CMK (cell line): ENCODE data around the gene TMOD3.
"Not testable (repeated sequence)": the region's sequence is repeated elsewhere in the genome, so short reads cannot be mapped to it uniquely, and the experiment has no call there.

Source experiments
- DNase-seq: peaks from one replicate; pipeline ENCODE4 v3.0.0-alpha.2; 2010; ENCODE audit warnings: low read depth

TMOD3 gene

DNA sequence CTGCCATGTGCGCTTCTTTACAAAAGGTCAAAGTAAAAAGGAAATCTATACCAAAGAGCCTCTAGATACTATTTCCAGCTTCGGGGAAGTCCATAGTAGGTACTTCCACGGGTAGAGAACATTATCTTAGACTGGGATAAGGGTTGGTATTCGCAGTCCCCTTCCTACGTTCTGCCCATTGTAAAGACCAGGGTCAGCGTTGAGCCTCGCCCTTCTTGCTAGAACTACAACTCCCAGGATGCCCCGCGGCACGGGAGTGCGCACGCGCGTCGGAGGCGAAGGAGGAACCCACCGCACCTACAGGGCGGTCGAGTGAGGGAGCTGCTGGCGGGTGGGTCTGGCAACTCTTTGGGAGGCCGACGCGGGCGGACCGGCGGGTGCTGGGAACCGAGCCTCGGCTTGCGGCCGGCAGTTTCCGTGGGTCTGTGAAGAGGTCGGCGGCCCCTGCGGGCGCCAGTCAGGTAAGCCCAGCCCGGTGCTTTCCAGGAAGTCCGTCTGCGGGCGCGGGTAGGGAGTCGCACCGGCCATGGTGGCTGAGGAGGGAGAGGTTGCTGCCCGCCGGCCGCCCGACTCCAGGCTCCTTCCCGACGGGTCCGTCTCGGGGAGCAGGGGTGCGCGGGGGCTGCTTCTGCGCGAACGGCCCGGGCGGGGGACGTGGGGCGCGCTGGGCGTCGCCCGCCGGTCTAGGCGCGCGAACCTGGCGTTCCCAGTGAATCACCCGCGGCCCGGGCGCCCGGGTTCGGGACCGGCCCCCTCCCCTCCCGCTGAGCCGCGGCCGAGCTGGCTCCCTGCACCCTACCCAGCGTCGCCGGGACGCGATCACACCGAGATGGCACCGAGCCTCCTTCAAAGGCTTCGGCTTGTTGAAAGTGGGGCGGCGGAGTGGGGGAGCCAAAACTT lies at the start of gene TMOD3:
Gene TMOD3, plus strand, starts transcription at position 278 of the 900 bp plus-strand sequence. CDS start 33,232 bp downstream, outside the sequence.
- DNase-seq = peak; percentile 66

DNA sequence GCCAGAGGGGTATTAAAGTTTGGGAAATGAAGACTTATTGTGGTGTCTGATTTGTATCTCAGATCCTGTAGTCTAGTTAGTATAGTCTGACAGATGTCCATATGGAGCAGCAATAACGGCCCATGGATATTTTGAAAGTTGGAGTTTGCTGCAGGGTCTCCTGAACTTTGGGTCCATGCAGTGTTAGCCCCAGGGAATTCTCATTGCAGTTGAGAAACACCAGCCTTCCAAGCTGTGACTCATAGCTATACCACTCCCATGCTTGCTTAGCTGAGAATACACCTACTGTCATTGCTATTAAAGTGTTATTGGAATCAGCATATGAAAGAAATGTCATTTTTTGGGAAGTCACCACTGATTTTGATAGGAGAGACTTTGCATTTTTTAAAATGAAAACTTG lies 48.8 kb upstream of the TMOD3 start:
- no peak for DNase-seq

DNA sequence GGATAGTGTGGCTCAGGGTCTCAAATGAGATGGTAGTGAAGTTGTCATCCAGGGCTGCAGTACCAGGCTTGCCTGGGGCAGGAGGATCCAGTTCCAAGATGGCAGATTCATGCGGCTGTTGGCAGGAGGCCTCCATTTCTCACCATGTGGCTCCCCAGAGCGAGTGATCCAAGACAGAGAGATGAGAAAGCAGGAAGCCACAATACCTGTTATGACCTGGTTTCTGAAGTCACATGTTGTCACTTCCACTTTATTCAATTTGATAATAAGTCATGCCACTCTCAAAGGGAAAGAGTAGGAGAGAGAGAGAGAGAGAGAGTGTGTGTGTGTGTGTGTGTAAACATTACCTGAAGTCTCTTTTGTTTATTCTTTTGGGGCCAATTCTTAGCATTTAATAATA lies 47.9 kb upstream of the TMOD3 start:
- no peak for DNase-seq

DNA sequence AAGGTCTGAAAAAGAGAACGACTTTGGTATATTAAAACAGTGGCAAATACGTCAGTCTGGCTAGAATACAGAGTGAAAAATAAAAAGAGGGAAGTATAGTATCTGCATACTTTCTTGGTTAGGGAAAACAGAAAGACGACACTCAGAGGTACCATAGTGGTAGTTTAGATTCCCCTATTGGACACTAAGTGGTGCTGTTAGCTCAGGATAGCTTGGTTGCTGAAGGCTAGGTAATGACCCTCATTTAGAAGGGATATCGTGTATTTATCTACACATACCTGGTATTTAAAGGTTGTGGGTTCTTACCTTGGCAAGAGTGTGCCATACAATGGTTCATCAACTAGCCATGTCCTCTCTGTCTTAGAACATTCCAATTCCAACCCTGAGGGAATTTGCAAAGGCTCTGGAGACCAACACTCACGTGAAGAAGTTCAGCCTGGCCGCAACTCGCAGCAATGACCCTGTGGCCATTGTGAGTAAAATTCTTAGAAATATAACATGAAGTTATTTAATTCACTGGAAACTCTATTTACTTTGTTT lies 47.0 kb upstream of the TMOD3 start:
- no peak for DNase-seq

DNA sequence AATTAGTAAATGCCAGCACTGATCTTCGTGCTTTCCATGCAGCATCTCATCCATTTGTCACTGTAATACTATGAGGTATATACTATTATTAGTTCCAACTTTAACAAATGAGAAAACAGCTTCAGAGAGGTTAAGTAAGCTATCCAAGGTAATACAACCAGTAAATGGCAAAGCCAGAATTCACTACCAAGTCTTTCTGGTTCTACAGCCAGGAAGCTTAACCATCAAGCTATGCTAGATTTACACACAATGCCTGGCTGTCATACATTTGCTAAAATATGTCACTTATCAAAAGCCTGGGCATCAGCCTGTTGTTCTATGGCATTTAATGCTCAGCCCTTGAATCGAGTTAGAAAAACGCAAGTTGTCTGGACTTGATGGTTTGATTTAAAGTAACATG lies 45.5 kb upstream of the TMOD3 start:
- DNase-seq = no peak

DNA sequence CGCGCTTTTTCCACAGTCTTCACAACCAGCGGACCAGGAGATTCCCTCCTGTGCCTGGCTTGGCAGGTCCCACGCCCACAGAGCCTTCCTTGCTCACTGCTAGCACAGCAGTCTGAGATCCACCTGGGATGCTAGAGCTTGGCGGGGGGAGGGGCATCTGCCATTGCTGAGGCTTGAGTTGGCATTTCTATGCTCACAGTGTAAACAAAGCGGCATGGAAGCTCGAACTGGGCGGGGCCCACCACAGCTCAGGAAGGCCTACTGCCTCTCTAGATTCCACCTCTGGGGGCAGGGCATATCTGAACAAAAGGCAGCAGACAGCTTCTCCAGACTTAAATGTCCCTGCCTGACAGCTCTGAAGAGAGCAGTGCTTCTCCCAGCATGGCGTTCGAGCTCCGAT lies 42.3 kb upstream of the TMOD3 start:
- not testable (repeated sequence) for DNase-seq

DNA sequence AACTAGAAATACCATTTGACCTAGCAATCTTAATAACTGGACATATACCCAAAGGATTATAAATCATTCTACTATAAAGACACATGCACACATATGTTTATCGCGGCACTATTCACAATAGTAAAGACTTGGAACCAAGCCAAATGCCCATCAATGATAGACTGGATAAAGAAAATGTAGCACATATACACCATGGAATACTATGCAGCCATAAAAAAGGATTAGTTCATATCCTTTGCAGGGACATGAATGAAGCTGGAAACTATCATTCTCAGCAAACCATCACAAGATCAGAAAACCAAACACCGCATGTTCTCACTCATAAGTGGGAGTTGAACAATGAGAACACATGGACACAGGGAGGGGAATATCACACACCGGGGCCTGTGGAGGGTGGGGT lies 37.0 kb upstream of the TMOD3 start:
- not testable (repeated sequence) for DNase-seq

DNA sequence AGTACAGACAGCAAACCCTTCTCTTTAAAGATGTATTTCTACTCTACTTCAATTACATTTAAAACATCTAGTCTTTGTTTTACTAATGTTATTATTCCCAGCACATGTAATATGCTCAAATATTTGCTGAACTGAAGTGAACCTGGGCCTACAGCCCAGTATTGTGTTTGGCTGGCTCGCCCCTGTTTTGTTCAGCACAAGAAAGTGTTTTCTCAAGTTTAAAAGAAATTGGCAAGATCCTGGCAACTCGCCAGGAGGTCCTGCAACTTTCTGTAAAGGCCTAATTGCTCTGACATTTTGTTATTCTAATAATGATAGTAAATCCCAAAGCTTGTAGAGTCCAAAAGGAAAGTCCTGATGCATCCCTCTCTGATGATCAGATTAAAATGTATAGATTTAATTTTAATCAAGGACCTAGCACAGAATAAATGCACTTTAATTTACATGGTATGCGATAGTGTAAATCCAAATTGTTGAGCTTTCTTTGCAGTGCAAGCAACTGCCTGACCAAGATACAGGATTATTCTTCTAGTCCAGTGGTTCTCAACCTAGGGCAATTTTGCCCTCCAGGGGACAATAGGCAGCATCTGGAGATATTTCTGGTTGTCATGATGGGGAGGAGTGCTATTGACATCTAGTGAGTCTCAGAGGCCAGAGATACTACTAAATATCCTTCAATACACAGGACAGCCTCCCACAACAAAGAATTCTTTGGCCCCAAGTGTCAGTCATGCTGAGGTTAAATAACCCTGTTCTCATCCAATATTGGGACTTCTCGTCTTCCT lies 35.7 kb upstream of the TMOD3 start:
- DNase-seq = no peak

DNA sequence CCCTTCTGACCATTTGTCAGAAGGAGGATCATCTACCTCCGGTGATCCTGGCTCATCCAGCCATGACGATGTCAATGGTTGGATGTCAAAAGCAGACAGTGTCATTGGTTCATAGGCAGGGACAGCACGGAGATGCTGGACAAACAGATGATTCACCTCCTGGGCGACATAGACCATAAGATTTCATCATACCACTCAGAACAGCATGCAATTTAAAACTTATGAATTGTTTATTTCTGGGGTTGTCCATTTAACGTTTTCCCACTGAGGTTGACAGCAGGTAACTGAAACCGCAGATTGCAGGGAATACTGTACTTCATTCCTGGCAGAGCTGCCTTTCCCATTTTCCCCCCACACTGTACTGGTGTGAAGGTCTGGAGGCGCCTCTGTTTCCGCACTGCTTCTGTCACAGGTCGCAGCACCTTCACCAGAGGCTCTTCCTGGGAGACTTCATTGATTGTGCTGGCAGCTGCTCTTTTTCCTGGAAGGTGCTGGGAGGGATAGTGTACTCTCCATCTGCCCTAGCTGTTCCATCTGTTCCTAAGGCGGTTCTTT lies 32.5 kb upstream of the TMOD3 start:
- DNase-seq = no peak

DNA sequence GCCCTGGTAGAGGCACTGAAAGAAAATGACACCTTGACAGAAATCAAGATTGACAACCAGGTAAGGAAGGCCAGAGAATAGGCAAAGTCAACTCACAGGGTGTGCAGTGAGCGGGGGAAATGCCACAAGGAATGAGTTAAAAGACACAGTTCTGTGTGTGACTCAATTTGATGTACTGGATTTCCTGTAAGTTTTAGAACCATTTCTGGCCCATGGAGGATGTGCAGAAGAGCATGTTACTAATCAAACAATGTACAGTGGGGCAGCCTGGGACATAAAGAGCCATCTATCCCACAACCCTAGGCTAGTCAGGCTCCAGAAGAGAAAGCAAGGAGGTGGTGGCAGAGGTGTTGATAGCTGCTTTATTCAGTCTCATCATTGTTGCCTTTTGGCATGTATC lies 31.2 kb upstream of the TMOD3 start:
- DNase-seq = no peak

DNA sequence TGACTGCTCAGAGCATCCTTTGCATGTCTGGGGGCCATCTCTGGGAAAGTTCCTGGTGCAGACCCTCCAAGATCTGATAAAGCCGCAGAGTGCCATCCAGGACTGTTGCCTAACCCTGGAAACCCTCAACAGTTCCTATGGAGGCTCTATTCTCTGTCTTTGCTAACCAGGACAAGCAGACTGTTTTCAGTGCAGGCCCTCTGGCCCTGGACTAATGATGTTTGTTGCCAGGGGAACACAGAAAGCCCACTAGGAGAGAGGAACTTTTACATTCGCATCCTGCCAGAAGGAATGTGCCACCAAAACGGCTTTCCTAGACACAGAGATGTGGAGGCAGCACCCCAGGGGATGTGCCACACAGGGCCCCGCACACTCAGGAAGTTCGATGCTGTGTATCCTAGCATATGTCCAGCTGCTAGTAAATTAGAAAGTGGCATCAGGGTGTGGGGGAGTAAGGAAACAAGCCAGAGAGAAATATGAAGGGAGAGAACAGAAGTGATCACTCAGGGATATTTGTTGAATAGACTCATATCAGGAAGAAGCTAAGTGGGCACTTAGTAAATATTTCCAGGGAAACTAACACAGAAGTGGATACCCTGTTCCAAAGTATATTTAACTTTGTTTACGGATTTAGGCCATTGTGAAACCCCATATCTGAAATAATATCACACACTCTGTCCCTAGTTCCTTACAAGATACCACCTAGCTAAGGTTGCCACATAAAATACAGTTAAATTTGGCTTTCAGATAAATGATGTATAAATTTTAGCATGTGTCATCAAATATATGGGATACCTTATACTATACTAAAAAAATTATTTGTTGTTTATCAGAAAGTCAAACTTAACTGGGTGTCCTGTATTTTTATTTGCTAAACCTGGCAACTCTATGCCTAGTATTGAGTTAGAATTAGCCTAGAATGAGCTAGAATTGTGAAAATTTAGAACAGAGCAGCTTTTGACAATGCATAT lies 29.9 kb upstream of the TMOD3 start:
- no peak for DNase-seq

DNA sequence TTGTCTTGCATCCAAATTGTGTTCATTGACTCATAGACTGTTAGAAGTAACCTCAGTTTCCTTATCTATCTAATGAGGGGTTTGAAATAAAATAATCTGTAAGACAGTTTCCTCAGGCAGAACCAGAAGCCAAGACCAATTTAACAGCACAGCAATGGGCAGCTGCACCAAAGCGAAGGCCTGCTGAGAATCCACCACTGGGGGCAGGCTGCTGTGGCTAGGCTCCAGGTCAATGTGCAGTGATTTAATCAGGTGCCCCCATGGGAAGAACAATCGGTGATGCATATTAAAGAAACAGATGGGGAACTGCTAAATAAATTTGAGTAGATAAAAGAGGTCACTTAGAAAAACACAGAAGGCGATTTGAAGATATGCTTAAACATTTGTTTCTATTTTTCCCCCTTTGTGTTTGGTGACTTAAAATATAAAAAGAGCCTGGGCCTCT lies 28.0 kb upstream of the TMOD3 start:
- no peak for DNase-seq

DNA sequence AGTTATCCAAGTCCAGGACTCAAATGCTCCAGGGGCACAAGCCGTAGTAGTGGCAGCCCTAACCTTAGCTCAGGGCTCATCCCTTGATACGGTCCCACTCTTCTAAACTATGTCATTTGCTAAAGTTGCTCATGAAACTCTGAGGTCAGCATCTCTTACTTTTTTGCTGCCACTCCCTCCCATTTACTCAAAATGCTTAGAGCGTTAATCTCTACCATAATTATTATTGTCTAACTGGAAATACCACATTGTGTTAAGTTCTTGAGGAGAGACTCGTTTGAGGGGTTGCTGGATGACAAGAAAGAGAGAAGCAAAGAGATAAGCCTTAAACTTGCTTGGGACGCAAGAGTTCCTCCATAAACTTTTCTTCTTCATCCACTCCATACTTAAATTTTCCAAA lies 26.9 kb upstream of the TMOD3 start:
- no peak for DNase-seq

DNA sequence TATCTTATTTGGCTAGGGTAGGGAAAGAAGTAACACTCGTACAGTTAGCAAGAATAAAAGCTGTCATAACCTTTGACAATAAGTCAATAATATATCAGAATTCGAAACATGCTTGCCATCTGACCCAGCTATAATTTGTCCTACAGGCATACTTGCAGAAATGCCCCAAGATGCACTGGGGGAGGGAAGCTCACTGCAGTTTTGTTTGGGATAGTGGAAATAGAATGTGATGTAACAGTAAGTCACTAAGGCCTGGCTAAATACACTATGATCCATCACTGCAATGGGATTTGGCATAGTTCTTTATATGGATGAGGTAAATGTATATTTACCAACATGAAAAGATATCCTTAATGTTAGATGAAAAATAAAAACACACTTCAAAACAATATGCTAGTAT lies 25.5 kb upstream of the TMOD3 start:
- DNase-seq = no peak

DNA sequence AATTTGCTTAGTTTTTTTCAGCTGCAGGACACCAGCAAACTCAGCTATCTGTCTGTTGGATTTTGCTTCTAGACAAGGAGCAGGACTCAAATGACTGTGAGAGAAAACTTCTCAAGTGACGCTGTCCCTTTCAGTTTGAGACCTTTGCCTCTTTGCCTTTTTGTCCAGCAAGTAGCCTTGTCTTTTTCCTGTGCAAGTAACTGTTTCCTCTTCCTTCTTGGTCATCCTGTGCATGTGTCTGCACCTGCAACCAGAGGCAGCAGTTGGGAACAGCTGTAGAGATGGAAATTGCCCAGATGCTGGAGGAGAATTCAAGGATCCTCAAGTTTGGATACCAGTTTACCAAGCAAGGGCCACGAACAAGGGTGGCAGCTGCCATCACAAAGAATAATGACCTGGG lies 23.3 kb upstream of the TMOD3 start:
- no peak for DNase-seq

DNA sequence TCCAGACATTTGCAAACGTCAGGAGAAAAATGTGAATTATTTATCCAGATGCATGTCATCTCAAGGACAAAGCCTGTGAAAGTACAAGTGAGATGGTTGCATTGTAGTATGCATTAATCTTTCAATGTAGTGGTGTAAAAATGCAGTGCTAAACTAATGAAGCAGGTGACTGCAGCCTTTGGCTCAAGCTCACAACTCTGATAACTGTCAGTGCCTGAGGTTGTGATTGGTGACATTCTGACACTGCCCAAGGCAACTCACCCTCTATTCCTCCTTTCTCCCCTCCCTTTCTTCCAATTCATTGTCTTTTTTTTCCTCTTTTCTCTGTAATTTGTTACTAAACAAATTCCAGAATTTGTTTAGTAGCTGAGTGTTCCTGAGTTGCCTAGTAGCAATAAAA lies 20.0 kb upstream of the TMOD3 start:
- no peak for DNase-seq

DNA sequence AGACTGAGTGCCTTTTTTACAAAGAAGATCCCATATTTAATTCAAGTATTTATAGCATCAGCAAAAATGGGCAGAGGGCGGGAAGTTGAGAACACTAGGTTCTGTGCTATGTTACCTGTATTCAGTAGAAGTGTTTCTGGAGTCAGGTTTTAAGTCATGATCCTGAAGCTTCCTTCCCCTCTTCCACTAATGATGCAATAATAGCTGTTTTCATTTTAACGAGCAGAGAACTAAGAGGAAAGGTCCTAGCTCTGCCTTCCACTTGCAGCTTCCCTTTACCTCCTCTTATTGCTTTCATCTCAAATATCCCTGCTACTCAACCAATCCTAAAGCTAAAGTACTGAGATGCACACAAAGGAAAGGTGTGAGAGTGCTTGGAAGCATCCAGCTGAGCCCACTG lies 16.9 kb upstream of the TMOD3 start:
- no peak for DNase-seq

DNA sequence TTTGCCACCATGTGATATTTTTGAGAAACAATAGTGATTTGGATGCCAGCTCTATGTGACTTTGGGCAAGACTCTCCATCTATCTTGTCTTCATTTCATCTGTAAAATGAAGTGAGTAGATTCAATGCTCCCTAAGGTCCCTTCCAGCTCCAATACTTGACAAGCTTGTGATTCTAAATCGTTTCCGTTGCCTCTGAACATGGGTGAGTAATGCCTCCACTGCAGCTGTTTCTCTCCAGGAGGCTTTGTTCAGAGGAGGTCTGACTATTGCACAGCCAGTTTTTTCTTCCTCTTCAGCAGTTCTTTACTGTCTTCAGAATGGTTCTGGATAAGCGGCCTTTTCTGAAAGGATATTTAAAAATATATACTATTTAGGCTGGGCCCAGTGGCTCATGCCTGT lies 14.8 kb upstream of the TMOD3 start:
- DNase-seq = no peak

DNA sequence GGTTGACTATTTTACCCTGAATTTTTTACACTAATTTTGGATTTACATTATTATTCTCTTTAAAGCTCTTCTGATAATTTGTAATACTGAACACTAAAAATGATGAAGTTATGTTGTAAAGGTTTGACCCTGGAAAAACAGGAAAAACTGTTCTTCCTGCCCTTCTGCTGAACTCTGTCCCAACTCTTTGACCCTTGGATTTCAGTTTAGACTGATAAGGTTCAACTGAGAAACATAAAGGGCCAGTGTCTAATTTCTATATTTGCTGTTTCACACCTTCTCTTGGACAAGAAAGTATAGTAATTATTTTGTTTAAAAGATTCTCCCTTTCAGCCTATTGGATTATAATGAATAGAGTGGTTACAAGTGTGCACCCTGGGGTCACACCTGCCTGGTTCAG lies 12.8 kb upstream of the TMOD3 start:
- no peak for DNase-seq

DNA sequence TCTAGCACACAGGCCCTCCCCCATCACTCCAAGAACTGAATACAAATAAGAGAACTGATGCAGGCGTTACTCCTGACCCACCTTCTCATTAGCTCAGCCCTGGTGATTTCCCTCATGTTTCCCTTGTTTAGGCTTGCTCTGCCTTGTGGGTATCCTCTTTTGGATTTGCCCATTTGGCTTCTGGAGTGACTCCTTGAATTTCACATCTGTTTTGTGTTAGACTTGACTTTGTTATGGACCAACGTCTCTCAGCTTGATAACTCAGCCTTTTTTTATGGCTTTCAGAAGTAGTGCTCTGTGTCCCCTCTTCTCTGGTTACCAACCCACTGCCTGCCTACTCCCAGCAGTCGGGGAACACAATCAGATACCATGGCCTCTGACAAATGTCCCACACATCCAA lies 11.3 kb upstream of the TMOD3 start:
- DNase-seq = no peak

DNA sequence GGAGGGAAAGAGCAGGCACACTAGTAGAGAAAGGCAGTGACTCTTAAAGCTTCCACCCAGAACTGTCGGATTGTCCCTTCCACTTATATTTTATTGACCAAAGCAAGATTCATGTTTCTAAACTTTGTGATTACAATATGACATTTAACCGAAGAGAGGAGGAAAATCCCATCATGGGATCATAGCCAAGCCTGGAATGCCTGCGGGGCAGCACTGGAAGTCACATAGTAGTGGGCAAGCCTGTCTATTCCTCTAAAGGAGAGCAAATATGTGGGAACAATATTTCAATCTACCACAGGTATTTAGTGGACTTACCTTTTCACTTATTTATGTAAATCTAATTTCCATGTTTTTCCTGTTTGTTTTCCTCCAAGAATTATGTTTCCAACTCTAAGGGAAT lies 3.8 kb upstream of the TMOD3 start:
- no peak for DNase-seq
